ENCODE measurements around the gene CACNB2.

- no peak for TF ChIP-seq SP1 (IDR thresholded peaks at IDR 0.05)
- no peak for TF ChIP-seq HDGF (IDR thresholded peaks at IDR 0.05; ENCODE audit: borderline replicate concordance)
- no peak for TF ChIP-seq TARDBP (IDR thresholded peaks at IDR 0.05)
- TF ChIP-seq SUZ12 (IDR thresholded peaks at IDR 0.05): no peak
- no peak for TF ChIP-seq ARNT (IDR thresholded peaks at IDR 0.05)
- TF ChIP-seq LEF1 (IDR thresholded peaks at IDR 0.05; ENCODE audit: borderline replicate concordance): no peak
- no peak for TF ChIP-seq BHLHE40 (IDR thresholded peaks at IDR 0.05; ENCODE audit: borderline replicate concordance)
- TF ChIP-seq FOXA1 (IDR thresholded peaks at IDR 0.05): no peak
- no peak for TF ChIP-seq ZNF384 (IDR thresholded peaks at IDR 0.05)
- TF ChIP-seq FOXK2 (IDR thresholded peaks at IDR 0.05): no peak
- TF ChIP-seq FOXM1 (IDR thresholded peaks at IDR 0.05; ENCODE audit: borderline replicate concordance): no peak
- no peak for TF ChIP-seq PKNOX1 (IDR thresholded peaks at IDR 0.05)
Measured at GRCh38 chr10:18136073-18136791, 4.0 kb upstream of the CACNB2 start.
